ENCODE results near the gene CHID1. TPM values are rescaled to one million over a fixed set of nuclear protein-coding genes. Genes with fewer than 3 reads are reported as not detected.

The CHID1 gene
- total and polyA plus RNA-seq, 2 experiments from 2014 or later, result 72.3 to 202 TPM

GRCh38 chr11:843818-844692, 66.6 kb downstream of the CHID1 start:
- H3K9me3 ChIP-seq (ENCODE audit: low read depth), result no peaks in the 10 kb centered on the region
- TF ChIP-seq EZH2 (IDR thresholded peaks at IDR 0.05; ENCODE audit: insufficient read depth, poor library complexity, severe bottlenecking) (no peak), EZH2phosphoT487 (IDR thresholded peaks at IDR 0.05; ENCODE audit: insufficient read depth, low read depth) (no peak)
- peak overlapping the region; percentile 92 for H3K4me2 ChIP-seq (ENCODE audit: unreplicated experiment)
- peaks cover 23% of the 10 kb centered on the region for H3K4me1 ChIP-seq (ENCODE audit: insufficient read depth)
- no peak overlapping the region for H2AFZ ChIP-seq
- H4K20me1 ChIP-seq (ENCODE audit: insufficient read depth), result no peaks in the 10 kb centered on the region
- H3K27me3 ChIP-seq (replicated peaks; ENCODE audit: insufficient read depth), result no peaks in the 10 kb centered on the region
- peaks cover 12% of the 10 kb centered on the region; the same call in 1 of the 2 replicates for H3K36me3 ChIP-seq (ENCODE audit: low read depth)
- peak overlapping the region; percentile 96 for H3K9ac ChIP-seq
- peaks cover 12% of the 10 kb centered on the region for H3F3A ChIP-seq (ENCODE audit: insufficient read depth)
- peak overlapping the region; percentile 84 for H3K4me3 ChIP-seq
- DNase-seq, result peak; percentile 98
- H3K79me2 ChIP-seq (ENCODE audit: insufficient read depth), result peaks cover 62% of the 10 kb centered on the region
- in situ Hi-C loops (cut with MboI), result no loop called here
- peak overlapping the region; percentile 89 for H3K27ac ChIP-seq
- no peaks in the 10 kb centered on the region for H3K9me2 ChIP-seq (ENCODE audit: insufficient read depth)
- 1 to 4% methylated on average over 16 to 23 of the region's 25 CpGs for WGBS, 2 experiments (ENCODE audit: low coverage in 1 of 2, low lambda C conversion rate in 2 of 2, missing lambda C conversion rate in 2 of 2)

GRCh38 chr11:843086-843734, 67.4 kb downstream of the CHID1 start:
- H3K4me2 ChIP-seq (ENCODE audit: unreplicated experiment), result peak overlapping the region; percentile 92
- 0 to 2% methylated on average over 41 to 44 of the region's 53 CpGs for WGBS, 2 experiments (ENCODE audit: low coverage in 1 of 2, low lambda C conversion rate in 2 of 2, missing lambda C conversion rate in 2 of 2)

GRCh38 chr11:842370-843002, 68.1 kb downstream of the CHID1 start, which contains the start of the genes POLR2L and TSPAN4:
TSS of gene POLR2L (minus strand) at chr11:842529. CDS start at chr11:842508, 21 bp downstream.
TSS of gene TSPAN4 (plus strand) at chr11:842852. CDS start at chr11:850305, 7,453 bp downstream.
- Histone ChIP-seq H3K4me1 (ENCODE audit: insufficient read depth) (peaks cover 23% of the 10 kb centered on the region), H3K4me2 (ENCODE audit: unreplicated experiment) (peak within 1 kb of the TSS; percentile 92), H2AFZ (peak within 1 kb of the TSS; percentile 69), H3K27ac (peak within 1 kb of the TSS; percentile 89), H3K4me3 (peak within 1 kb of the TSS; percentile 84), H3K9ac (peak within 1 kb of the TSS; percentile 96), H3K27me3 (replicated peaks; ENCODE audit: insufficient read depth) (no peaks in the 10 kb centered on the region), H3K36me3 (ENCODE audit: low read depth) (peaks cover 17% of the 10 kb centered on the region), H3K79me2 (ENCODE audit: insufficient read depth) (peaks cover 53% of the 10 kb centered on the region), H3K9me2 (ENCODE audit: insufficient read depth) (no peaks in the 10 kb centered on the region), H3F3A (ENCODE audit: insufficient read depth) (peaks cover 12% of the 10 kb centered on the region), H4K20me1 (ENCODE audit: insufficient read depth) (no peaks in the 10 kb centered on the region), H3K9me3 (ENCODE audit: low read depth) (no peaks in the 10 kb centered on the region)
- in situ Hi-C loops (cut with MboI), result no loop called here
- TF ChIP-seq EZH2phosphoT487 (IDR thresholded peaks at IDR 0.05; ENCODE audit: insufficient read depth, low read depth) (no peak), EZH2 (IDR thresholded peaks at IDR 0.05; ENCODE audit: insufficient read depth, poor library complexity, severe bottlenecking) (no peak)
- 1 to 3% methylated on average over 36 to 69 of the region's 87 CpGs for WGBS, 2 experiments (ENCODE audit: low coverage in 1 of 2, low lambda C conversion rate in 2 of 2, missing lambda C conversion rate in 2 of 2)
- DNase-seq, result peak; percentile 96

More at GRCh38 chr11:843086-843734, 67.4 kb downstream of the CHID1 start:
- DNase-seq, result peak; percentile 63
- H3K27ac ChIP-seq, result peak overlapping the region; percentile 89
- H3K79me2 ChIP-seq (ENCODE audit: insufficient read depth), result peaks cover 57% of the 10 kb centered on the region
- peaks cover 23% of the 10 kb centered on the region for H3K4me1 ChIP-seq (ENCODE audit: insufficient read depth)
- peak overlapping the region; percentile 84 for H3K4me3 ChIP-seq
- in situ Hi-C loops (cut with MboI), result no loop called here
- H3K9ac ChIP-seq, result peak overlapping the region; percentile 96
- TF ChIP-seq EZH2 (IDR thresholded peaks at IDR 0.05; ENCODE audit: insufficient read depth, poor library complexity, severe bottlenecking), result no peak
- TF ChIP-seq EZH2phosphoT487 (IDR thresholded peaks at IDR 0.05; ENCODE audit: insufficient read depth, low read depth), result no peak
- peaks cover 17% of the 10 kb centered on the region for H3K36me3 ChIP-seq (ENCODE audit: low read depth)
- no peaks in the 10 kb centered on the region for H4K20me1 ChIP-seq (ENCODE audit: insufficient read depth)
- no peaks in the 10 kb centered on the region for H3K9me2 ChIP-seq (ENCODE audit: insufficient read depth)
- H3F3A ChIP-seq (ENCODE audit: insufficient read depth), result peaks cover 12% of the 10 kb centered on the region
- no peak overlapping the region for H2AFZ ChIP-seq
- no peaks in the 10 kb centered on the region for H3K27me3 ChIP-seq (replicated peaks; ENCODE audit: insufficient read depth)
- no peaks in the 10 kb centered on the region for H3K9me3 ChIP-seq (ENCODE audit: low read depth)

GRCh38 chr11:841981-842369, 68.6 kb downstream of the CHID1 start:
- DNase-seq, result no peak
- peaks cover 17% of the 10 kb centered on the region for H3K36me3 ChIP-seq (ENCODE audit: low read depth)
- peaks cover 56% of the 10 kb centered on the region for H3K79me2 ChIP-seq (ENCODE audit: insufficient read depth)
- H3K9me2 ChIP-seq (ENCODE audit: insufficient read depth), result no peaks in the 10 kb centered on the region
- peak overlapping the region; percentile 84 for H3K4me3 ChIP-seq
- H3K9me3 ChIP-seq (ENCODE audit: low read depth), result no peaks in the 10 kb centered on the region
- H3K9ac ChIP-seq, result peak overlapping the region; percentile 96
- peaks cover 15% of the 10 kb centered on the region for H3F3A ChIP-seq (ENCODE audit: insufficient read depth)
- peaks cover 23% of the 10 kb centered on the region for H3K4me1 ChIP-seq (ENCODE audit: insufficient read depth)
- in situ Hi-C loops (cut with MboI), result no loop called here
- no peaks in the 10 kb centered on the region for H4K20me1 ChIP-seq (ENCODE audit: insufficient read depth)
- WGBS, 2 experiments (ENCODE audit: low coverage in 1 of 2, low lambda C conversion rate in 2 of 2, missing lambda C conversion rate in 2 of 2), result 0 to 2% methylated on average over 15 to 19 of the region's 27 CpGs
- H3K27ac ChIP-seq, result peak overlapping the region; percentile 89
- no peaks in the 10 kb centered on the region for H3K27me3 ChIP-seq (replicated peaks; ENCODE audit: insufficient read depth)
- peak overlapping the region; percentile 92 for H3K4me2 ChIP-seq (ENCODE audit: unreplicated experiment)
- no peak for TF ChIP-seq EZH2 (IDR thresholded peaks at IDR 0.05; ENCODE audit: insufficient read depth, poor library complexity, severe bottlenecking)
- no peak for TF ChIP-seq EZH2phosphoT487 (IDR thresholded peaks at IDR 0.05; ENCODE audit: insufficient read depth, low read depth)
- H2AFZ ChIP-seq, result no peak overlapping the region; the same call in 1 of the 2 replicates
